PC-9 (cell line): ENCODE results near the gene DRAM1. TPM values are rescaled to one million over a fixed set of nuclear protein-coding genes. Genes with fewer than 3 reads are reported as not detected.
A peak's percentile ranks its signal among the peaks of the same experiment; 100 is the strongest.

ENCODE experiments used
- BruUV-seq: library from RNA; stranded (reverse); fragments of 400-500 nt; replicated peaks from 2 replicates; lab custom pipeline; 2021; lab: Mats Ljungman, UMichigan
- CTCF ChIA-PET: fragments of 300-600 bp; sonication (Branson Sonifier 250); formaldehyde crosslinking; loops from one replicate; lab custom pipeline; 2022; ENCODE audit warnings: antibody characterized with exemption; lab: Charles Lee
- POLR2A ChIA-PET: fragments of 300-600 bp; sonication (Branson Sonifier 250); formaldehyde crosslinking; loops from one replicate; lab custom pipeline; 2022; ENCODE audit warnings: antibody characterized with exemption; ENCODE audit not compliant: unreplicated experiment; lab: Charles Lee
- DNase-seq, 2 experiments: peaks; one replicate each; pipeline versions ENCODE4 v3.0.0 to v3.0.0-alpha.2; 2015 to 2022; ENCODE audit warnings: mixed read lengths in 1 of 2
- H2AFZ ChIP-seq: fragments of 200-600 bp; sonication (generic); 2 replicates; pipeline ENCODE4 v1.8.1; 2017; ENCODE audit warnings: antibody characterized with exemption
- H3F3A ChIP-seq: fragments of 200-600 bp; sonication (generic); 2 replicates; pipeline ENCODE4 v1.8.1; 2017; ENCODE audit warnings: antibody characterized with exemption, mild to moderate bottlenecking, low read depth; ENCODE audit not compliant: insufficient read depth
- H3K27ac ChIP-seq: fragments of 200-600 bp; sonication (generic); 2 replicates; pipeline ENCODE4 v1.6.1; 2016; ENCODE audit warnings: mixed run types
- H3K27me3 ChIP-seq: fragments of 200-600 bp; sonication (generic); 2 replicates; pipeline ENCODE4 v1.6.1; 2016; ENCODE audit warnings: low read depth, mixed run types; ENCODE audit not compliant: insufficient read depth
- H3K36me3 ChIP-seq: fragments of 200-600 bp; sonication (generic); 2 replicates; pipeline ENCODE4 v1.6.1; 2016; ENCODE audit warnings: low read depth, mixed run types
- H3K4me1 ChIP-seq: fragments of 200-600 bp; sonication (generic); replicated peaks from 2 replicates; pipeline ENCODE4 v1.6.1; 2016; ENCODE audit warnings: mixed run types; ENCODE audit not compliant: insufficient read depth
- H3K4me2 ChIP-seq: fragments of 200-600 bp; sonication (generic); 2 replicates; pipeline ENCODE4 v1.6.1; 2017; ENCODE audit warnings: mixed run types
- H3K4me3 ChIP-seq: fragments of 200-600 bp; sonication (generic); 2 replicates; pipeline ENCODE4 v1.6.1; 2016; ENCODE audit warnings: mixed run types
- H3K79me2 ChIP-seq: fragments of 200-600 bp; sonication (generic); 2 replicates; pipeline ENCODE4 v1.6.1; 2017; ENCODE audit warnings: low read depth, mixed run types
- H3K9me2 ChIP-seq: fragments of 200-600 bp; sonication (generic); 2 replicates; pipeline ENCODE4 v1.8.1; 2017; ENCODE audit warnings: mild to moderate bottlenecking; ENCODE audit not compliant: insufficient read depth
- H3K9me3 ChIP-seq: fragments of 200-600 bp; sonication (generic); 2 replicates; pipeline ENCODE4 v1.8.1; 2016; ENCODE audit warnings: low read depth; ENCODE audit not compliant: insufficient read depth
- H4K20me1 ChIP-seq: fragments of 200-600 bp; sonication (generic); 2 replicates; pipeline ENCODE4 v1.8.1; 2017; ENCODE audit not compliant: insufficient read depth
- CTCF ChIP-seq: fragments of 200-600 bp; sonication (generic); conservative IDR thresholded peaks from 2 replicates; pipeline ENCODE4 v1.6.1; 2017; ENCODE audit warnings: mixed run types, antibody characterized with exemption, mild to moderate bottlenecking, moderate library complexity
- EZH2 ChIP-seq: fragments of 200-600 bp; sonication (generic); IDR thresholded peaks from 2 replicates; pipeline ENCODE4 v1.8.0; 2017; ENCODE audit warnings: antibody characterized with exemption, low read depth
- intact Hi-C: fragments of 100-400 bp; cut with micrococcal nuclease; formaldehyde crosslinking; loops from one replicate; pipeline ENCODE4 v1.10.0; 2022; ENCODE audit not compliant: unreplicated experiment
- total RNA-seq: library from RNA; stranded (reverse); gene quantifications from 2 replicates; pipeline ENCODE4 v1.2.3, GENCODE V29; 2021

Gene DRAM1
- total RNA-seq, 1 experiment from 2014 or later: 6.2 TPM

DNA sequence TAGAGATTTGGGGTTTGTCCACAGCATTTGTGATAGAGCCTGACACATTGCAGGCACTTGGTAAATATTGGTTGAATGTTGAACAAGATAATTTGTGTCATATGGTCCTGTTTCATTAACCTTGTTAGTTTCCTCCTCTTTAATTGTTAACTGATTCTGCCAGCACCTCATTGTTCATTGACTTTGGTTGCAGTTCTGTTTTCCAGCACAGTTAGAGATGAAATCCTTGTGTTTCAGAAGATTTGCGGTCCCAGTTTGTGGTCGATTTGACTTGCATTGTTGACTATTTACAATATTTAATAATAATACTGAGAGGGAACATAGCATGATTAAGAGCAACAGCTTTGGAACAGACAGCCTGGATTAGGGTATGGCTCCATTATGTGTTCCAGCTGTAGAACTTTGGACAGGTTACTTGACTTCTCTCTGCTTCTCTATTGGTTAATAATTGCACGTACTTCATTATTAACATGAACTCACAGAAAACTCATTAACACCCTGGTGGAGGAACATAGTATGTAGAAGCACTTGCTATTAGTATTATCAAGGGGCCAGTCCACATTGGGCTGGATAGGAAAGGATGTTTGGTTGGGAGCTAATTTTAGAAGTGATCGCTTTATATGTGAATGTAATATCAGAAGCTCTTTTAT, 8.7 kb downstream of the DRAM1 start:
- ChIA-PET CTCF (no interaction called here), POLR2A (interaction anchor here (0.5 kb wide), 1 partner anchor 18 kb away, joined by 17 read pairs; no protein-coding TSS in a partner anchor)
- Histone ChIP-seq H3K4me3 (no peak overlapping the region), H3K36me3 (no peaks in the 10 kb centered on the region), H4K20me1 (no peaks in the 10 kb centered on the region), H3K27me3 (no peaks in the 10 kb centered on the region), H3K27ac (no peak overlapping the region), H3K4me2 (no peak overlapping the region), H2AFZ (no peak overlapping the region), H3K4me1 (no peaks in the 10 kb centered on the region; the same call in 1 of the 2 replicates), H3K9me2 (no peaks in the 10 kb centered on the region), H3K9me3 (no peaks in the 10 kb centered on the region), H3F3A (peaks cover 4% of the 10 kb centered on the region), H3K79me2 (no peaks in the 10 kb centered on the region)
- DNase-seq: no peak
- TF ChIP-seq CTCF: no peak
- TF ChIP-seq EZH2: no peak
- intact Hi-C loops: no loop called here
- no TSS peak for BruUV-seq

GRCh38 chr12:101889211-101889752, 11.9 kb downstream of the DRAM1 start:
- no peak overlapping the region for H2AFZ ChIP-seq
- H4K20me1 ChIP-seq: no peaks in the 10 kb centered on the region
- H3K36me3 ChIP-seq: no peaks in the 10 kb centered on the region
- H3K4me3 ChIP-seq: no peak overlapping the region
- intact Hi-C loops: no loop called here
- H3K4me2 ChIP-seq: no peak overlapping the region
- peaks cover 16% of the 10 kb centered on the region for H3F3A ChIP-seq
- H3K9me2 ChIP-seq: no peaks in the 10 kb centered on the region
- POLR2A ChIA-PET: no interaction called here
- no peaks in the 10 kb centered on the region for H3K9me3 ChIP-seq
- H3K4me1 ChIP-seq: peaks cover 29% of the 10 kb centered on the region
- H3K27ac ChIP-seq: no peak overlapping the region
- CTCF ChIA-PET: no interaction called here
- TF ChIP-seq EZH2: no peak
- no peak for TF ChIP-seq CTCF
- no peak for DNase-seq
- no TSS peak for BruUV-seq
- H3K79me2 ChIP-seq: no peaks in the 10 kb centered on the region
- H3K27me3 ChIP-seq: no peaks in the 10 kb centered on the region

- intact Hi-C loops: loop anchor here (5.0 to 10.0 kb wide), 2 partner anchors 231 to 673 kb away; partner anchors contain the start of genes NUP37 and PARPBP
- H3K4me3 ChIP-seq: 0 out of 2 replicates have a peak overlapping the region, but pooled peaks have one; percentile 6
- H3F3A ChIP-seq: peaks cover 28% of the 10 kb centered on the region
- H3K27ac ChIP-seq: peak overlapping the region; percentile 67
- H4K20me1 ChIP-seq: no peaks in the 10 kb centered on the region
- POLR2A ChIA-PET: interaction anchor here (0.6 kb wide), 1 partner anchor 593 kb away, joined by 7 read pairs; no protein-coding TSS in a partner anchor
- no peaks in the 10 kb centered on the region for H3K36me3 ChIP-seq
- no peaks in the 10 kb centered on the region for H3K27me3 ChIP-seq
- H3K4me2 ChIP-seq: peak overlapping the region; percentile 63
- peaks cover 42% of the 10 kb centered on the region for H3K4me1 ChIP-seq
- no peak overlapping the region for H2AFZ ChIP-seq
- peak; percentile 10 to 61 for DNase-seq
- H3K79me2 ChIP-seq: no peaks in the 10 kb centered on the region
- no peaks in the 10 kb centered on the region for H3K9me2 ChIP-seq
- H3K9me3 ChIP-seq: no peaks in the 10 kb centered on the region
- CTCF ChIA-PET: no interaction called here
- TF ChIP-seq CTCF: no peak
- no peak for TF ChIP-seq EZH2
- no TSS peak for BruUV-seq
Observed at GRCh38 chr12:101891462-101891971, 14.1 kb downstream of the DRAM1 start.
